Neuron (in vitro differentiated cells): Measurements from ENCODE around the gene CCDC89.

ENCODE experiments used
- H2AFZ ChIP-seq: one replicate; pipeline ENCODE4 v1.6.1; 2013; ENCODE audit warnings: low read depth, mild to moderate bottlenecking, inconsistent platforms, low read length, moderate library complexity
- H3K27me3 ChIP-seq: one replicate; pipeline ENCODE4 v1.6.1; 2013; ENCODE audit warnings: low read length; ENCODE audit not compliant: insufficient read depth
- H3K36me3 ChIP-seq: one replicate; pipeline ENCODE4 v1.6.1; 2013; ENCODE audit warnings: low read length; ENCODE audit not compliant: insufficient read depth
- H3K4me1 ChIP-seq: one replicate; pipeline ENCODE4 v1.6.1; 2013; ENCODE audit warnings: low read length; ENCODE audit not compliant: insufficient read depth
- H3K4me3 ChIP-seq: 2 replicates; pipeline ENCODE4 v1.5.1; 2013; ENCODE audit warnings: mild to moderate bottlenecking, low read length, moderate library complexity
- H3K9me3 ChIP-seq: one replicate; pipeline ENCODE4 v1.6.1; 2013; ENCODE audit warnings: low read length

Gene CCDC89

DNA sequence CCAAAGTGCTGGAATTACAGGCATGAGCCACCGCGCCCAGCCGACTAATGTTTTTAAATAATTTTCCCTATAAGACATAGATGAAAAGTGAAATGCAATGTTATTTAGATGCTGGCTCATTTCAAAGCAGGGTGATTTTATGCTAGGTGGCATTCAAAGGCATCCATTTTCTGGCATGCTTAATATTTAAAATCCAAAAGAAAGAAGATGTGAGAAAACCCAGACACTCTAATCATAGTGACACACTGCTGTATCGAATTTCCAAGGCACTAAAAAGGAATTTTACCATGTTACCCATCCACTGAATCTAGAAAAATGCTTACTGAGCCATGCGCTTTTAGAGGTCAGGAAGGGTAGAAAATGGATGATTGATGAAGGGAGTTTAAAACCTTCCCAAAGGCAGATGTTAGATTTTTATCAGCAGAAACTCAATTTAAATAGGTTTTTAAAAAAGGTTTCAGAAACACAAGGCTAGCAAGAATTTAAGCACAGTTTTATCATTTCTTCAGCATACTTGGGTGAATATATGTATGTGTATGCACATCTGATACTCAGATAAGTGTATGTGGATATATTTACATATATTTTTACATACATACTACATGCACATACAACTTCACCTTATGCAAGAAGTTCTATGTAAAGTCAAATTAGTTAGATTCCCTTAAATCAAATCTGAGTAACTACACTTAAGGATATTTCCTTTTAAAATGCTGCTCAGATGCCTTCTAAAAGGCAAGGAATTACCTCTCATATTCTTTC is 24.1 kb upstream of the CCDC89 start:
- Histone ChIP-seq H3K27me3 (no peaks in the 10 kb centered on the region), H3K4me1 (peaks cover 9% of the 10 kb centered on the region), H3K36me3 (no peaks in the 10 kb centered on the region), H3K4me3 (no peak overlapping the region), H2AFZ (no peak overlapping the region), H3K9me3 (no peaks in the 10 kb centered on the region)

- Histone ChIP-seq H3K27me3 (no peaks in the 10 kb centered on the region), H3K4me3 (no peak overlapping the region), H3K4me1 (no peaks in the 10 kb centered on the region), H3K9me3 (no peaks in the 10 kb centered on the region), H3K36me3 (no peaks in the 10 kb centered on the region), H2AFZ (no peak overlapping the region)
Measured at GRCh38 chr11:85705800-85706199, 19.8 kb upstream of the CCDC89 start.

- H3K4me3 ChIP-seq: no peak overlapping the region
- peaks cover 2% of the 10 kb centered on the region for H3K36me3 ChIP-seq
- H3K4me1 ChIP-seq: no peaks in the 10 kb centered on the region
- no peaks in the 10 kb centered on the region for H3K9me3 ChIP-seq
- no peaks in the 10 kb centered on the region for H3K27me3 ChIP-seq
- no peak overlapping the region for H2AFZ ChIP-seq
Measured at GRCh38 chr11:85704967-85705366, 19.0 kb upstream of the CCDC89 start.

DNA sequence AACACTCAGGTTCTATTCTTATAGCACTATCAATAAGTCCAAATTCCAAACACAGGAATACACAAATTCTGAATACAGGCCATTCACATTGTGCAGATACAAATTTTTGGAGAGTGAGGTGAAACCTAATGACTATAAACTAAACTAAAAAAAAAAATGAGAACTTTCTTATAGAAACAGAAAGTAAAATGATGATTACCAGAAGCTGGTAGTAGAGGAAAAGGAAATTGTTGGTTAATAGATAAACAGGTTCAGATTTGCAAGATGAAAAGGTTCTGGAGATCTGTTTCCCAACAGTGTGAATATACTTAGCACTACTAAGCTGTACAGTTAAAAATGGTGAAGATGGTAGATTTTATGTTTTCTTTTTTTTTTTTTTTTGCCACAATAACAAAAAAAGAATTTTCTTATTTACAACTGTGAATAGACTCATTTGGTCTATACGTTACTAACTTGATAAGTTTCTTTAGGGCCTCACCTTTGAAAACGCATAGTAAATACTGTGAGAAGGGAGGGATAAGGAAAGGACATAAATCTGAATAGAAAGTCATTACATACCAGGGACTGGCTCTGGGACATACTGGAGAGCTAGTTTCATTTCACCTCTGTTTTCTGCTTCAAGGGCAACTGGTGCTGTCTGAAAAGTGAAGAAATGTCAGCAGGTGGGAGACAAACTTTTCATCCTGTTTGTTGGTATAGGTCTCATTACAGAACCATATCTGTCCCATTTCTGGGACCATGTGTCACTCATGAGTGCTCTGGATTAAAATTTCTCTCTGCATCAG is 14.2 kb upstream of the CCDC89 start:
- Histone ChIP-seq H3K9me3 (no peaks in the 10 kb centered on the region), H3K4me3 (no peak overlapping the region), H3K36me3 (peaks cover 4% of the 10 kb centered on the region), H2AFZ (no peak overlapping the region), H3K27me3 (no peaks in the 10 kb centered on the region), H3K4me1 (no peaks in the 10 kb centered on the region)

GRCh38 chr11:85698195-85698594 is 12.2 kb upstream of the CCDC89 start:
- no peak overlapping the region for H2AFZ ChIP-seq
- H3K36me3 ChIP-seq: peaks cover 4% of the 10 kb centered on the region
- H3K27me3 ChIP-seq: no peaks in the 10 kb centered on the region
- no peaks in the 10 kb centered on the region for H3K9me3 ChIP-seq
- no peak overlapping the region for H3K4me3 ChIP-seq
- H3K4me1 ChIP-seq: no peaks in the 10 kb centered on the region

DNA sequence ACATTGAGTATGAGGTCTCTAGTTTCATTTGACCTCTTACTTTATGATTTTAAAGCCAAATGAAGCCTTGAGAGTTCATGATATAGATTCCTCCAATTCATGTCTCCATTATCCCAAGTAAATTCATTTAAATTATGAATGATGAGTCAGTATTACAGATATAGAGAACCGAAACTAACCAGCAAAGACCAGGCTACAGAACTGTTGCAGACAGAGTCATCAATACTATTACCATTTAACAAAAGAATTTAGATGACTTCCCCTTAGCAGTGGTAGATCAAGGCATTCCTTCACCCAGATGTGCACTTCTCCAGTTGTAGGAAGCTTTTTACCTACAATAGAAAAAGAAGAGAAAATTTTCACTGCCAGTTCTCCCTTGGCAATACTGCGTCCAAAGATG is 11.8 kb upstream of the CCDC89 start:
- H3K4me1 ChIP-seq: no peaks in the 10 kb centered on the region
- no peak overlapping the region for H3K4me3 ChIP-seq
- no peak overlapping the region for H2AFZ ChIP-seq
- H3K27me3 ChIP-seq: no peaks in the 10 kb centered on the region
- no peaks in the 10 kb centered on the region for H3K9me3 ChIP-seq
- H3K36me3 ChIP-seq: peaks cover 4% of the 10 kb centered on the region

DNA sequence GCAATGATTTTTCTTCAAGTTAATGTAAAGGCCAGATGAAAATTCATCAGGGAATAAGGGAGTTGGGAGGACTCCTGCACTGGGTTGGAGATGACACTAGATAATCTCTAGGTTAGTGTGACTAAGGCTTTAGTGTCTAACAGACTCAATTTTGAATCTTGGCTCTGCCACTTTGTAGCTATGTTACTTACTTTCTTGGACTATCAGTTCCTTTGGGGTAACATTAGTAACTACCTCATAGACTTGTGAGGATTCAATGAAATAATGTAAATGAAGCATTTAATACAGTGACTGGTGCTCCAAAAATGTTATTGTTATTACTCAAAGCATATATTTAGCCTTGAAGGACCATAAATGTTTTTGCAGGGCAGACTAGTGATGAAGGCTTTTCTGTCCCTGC is 9.6 kb upstream of the CCDC89 start:
- Histone ChIP-seq H3K27me3 (no peaks in the 10 kb centered on the region), H3K36me3 (peaks cover 4% of the 10 kb centered on the region), H2AFZ (no peak overlapping the region), H3K4me3 (no peak overlapping the region), H3K9me3 (no peaks in the 10 kb centered on the region), H3K4me1 (no peaks in the 10 kb centered on the region)

- Histone ChIP-seq H3K4me1 (no peaks in the 10 kb centered on the region), H3K9me3 (no peaks in the 10 kb centered on the region), H3K27me3 (no peaks in the 10 kb centered on the region), H3K36me3 (peaks cover 2% of the 10 kb centered on the region), H3K4me3 (no peak overlapping the region), H2AFZ (no peak overlapping the region)
Measured at GRCh38 chr11:85694385-85694980, 8.5 kb upstream of the CCDC89 start.

GRCh38 chr11:85685125-85685819 is 723 bp downstream of the CCDC89 start:
- Histone ChIP-seq H3K9me3 (no peaks in the 10 kb centered on the region), H3K4me3 (no peak overlapping the region), H3K4me1 (no peaks in the 10 kb centered on the region), H3K27me3 (no peaks in the 10 kb centered on the region), H2AFZ (no peak overlapping the region), H3K36me3 (no peaks in the 10 kb centered on the region)

- no peaks in the 10 kb centered on the region for H3K36me3 ChIP-seq
- H3K4me1 ChIP-seq: no peaks in the 10 kb centered on the region
- no peaks in the 10 kb centered on the region for H3K9me3 ChIP-seq
- H2AFZ ChIP-seq: no peak overlapping the region
- H3K27me3 ChIP-seq: no peaks in the 10 kb centered on the region
- H3K4me3 ChIP-seq: no peak overlapping the region
Measured at GRCh38 chr11:85682330-85683305, 3.4 kb downstream of the CCDC89 start.

DNA sequence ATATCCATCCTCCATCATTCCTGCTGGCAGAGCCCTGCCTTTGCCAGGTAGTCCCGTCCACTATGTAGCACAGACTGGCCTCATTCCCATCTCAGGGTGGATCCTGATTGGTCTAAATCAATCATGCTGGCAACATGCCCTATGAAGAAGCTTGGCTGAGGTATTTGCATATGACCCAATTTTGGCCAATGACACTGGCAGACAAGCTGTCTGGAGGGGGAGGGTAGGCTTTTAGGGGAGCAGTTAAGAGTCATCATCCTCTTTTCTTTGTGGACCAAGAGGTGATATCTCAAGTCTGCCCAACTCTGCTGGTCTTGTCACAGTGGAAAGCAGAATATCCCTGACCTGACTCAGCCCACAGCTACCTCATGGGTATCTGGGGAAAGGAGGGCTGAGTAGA is 5.1 kb downstream of the CCDC89 start:
- no peaks in the 10 kb centered on the region for H3K9me3 ChIP-seq
- H3K4me1 ChIP-seq: no peaks in the 10 kb centered on the region
- no peak overlapping the region for H3K4me3 ChIP-seq

GRCh38 chr11:85679576-85679975 is 6.4 kb downstream of the CCDC89 start:
- no peak overlapping the region for H2AFZ ChIP-seq
- H3K27me3 ChIP-seq: no peaks in the 10 kb centered on the region
- H3K4me1 ChIP-seq: no peaks in the 10 kb centered on the region
- H3K4me3 ChIP-seq: no peak overlapping the region
- H3K36me3 ChIP-seq: no peaks in the 10 kb centered on the region
- no peaks in the 10 kb centered on the region for H3K9me3 ChIP-seq

More for the DNA sequence above, 5.1 kb downstream of the CCDC89 start:
- Histone ChIP-seq H3K36me3 (no peaks in the 10 kb centered on the region), H2AFZ (no peak overlapping the region), H3K27me3 (no peaks in the 10 kb centered on the region)
